ENCODE measurements around the gene PDIA6. TPM values are rescaled to one million over a fixed set of nuclear protein-coding genes. Genes with fewer than 3 reads are reported as not detected.
"Not testable (repeated sequence)": the region's sequence is repeated elsewhere in the genome, so short reads cannot be mapped to it uniquely, and the experiment has no call there.

The PDIA6 gene
- total RNA-seq, 3 donors from 2014 or later: 121 to 168 (median 126) TPM

DNA sequence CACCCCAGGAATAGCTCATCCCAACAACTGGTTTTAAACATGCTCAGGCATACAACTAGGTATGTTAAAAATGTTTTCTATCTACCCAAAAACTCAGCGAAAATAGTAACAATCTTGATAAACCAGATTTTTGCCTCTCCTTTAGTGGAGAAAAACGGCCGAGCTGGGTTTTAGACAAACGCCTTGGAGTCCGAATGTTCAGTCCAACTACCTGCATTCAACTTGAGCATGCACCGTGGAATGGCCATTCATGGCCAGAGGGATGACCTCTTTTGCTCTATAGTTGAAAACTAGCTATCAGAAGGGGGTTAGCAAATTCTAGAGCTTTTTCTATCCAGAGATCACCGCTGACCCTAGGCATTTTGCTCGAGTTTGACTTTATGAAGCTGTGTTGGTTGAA, 30.8 kb downstream of the PDIA6 start:
- TF ChIP-seq, protein P1, sequence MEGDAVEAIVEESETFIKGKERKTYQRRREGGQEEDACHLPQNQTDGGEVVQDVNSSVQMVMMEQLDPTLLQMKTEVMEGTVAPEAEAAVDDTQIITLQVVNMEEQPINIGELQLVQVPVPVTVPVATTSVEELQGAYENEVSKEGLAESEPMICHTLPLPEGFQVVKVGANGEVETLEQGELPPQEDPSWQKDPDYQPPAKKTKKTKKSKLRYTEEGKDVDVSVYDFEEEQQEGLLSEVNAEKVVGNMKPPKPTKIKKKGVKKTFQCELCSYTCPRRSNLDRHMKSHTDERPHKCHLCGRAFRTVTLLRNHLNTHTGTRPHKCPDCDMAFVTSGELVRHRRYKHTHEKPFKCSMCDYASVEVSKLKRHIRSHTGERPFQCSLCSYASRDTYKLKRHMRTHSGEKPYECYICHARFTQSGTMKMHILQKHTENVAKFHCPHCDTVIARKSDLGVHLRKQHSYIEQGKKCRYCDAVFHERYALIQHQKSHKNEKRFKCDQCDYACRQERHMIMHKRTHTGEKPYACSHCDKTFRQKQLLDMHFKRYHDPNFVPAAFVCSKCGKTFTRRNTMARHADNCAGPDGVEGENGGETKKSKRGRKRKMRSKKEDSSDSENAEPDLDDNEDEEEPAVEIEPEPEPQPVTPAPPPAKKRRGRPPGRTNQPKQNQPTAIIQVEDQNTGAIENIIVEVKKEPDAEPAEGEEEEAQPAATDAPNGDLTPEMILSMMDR (IDR thresholded peaks at IDR 0.05): no peak
- no peak for DNase-seq

DNA sequence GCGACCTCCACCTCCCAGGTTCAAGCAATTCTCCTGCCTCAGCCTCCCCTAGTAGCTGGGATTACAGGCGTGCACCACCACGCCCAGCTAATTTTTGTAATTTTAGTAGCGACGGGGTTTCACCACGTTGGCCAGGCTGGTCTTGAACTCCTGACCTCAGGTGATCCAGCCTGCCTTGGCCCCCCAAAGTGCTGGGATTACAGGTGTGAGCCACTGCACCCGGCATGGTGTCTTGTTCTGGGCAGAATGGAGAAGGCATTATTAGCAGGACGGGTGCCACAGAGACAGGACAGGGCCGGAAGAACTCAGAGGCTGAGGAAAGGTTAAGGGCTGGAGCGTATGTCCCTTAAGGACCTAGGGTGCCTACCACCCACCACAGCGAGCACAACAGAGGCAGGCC, 31.8 kb downstream of the PDIA6 start:
- DNase-seq; intact Hi-C loops (cut with DNase I, micrococcal nuclease); H3K9me3 ChIP-seq; H3K4me1 ChIP-seq (ENCODE audit: low read depth); ATAC-seq; H3K4me3 ChIP-seq: not testable (repeated sequence)
- peaks cover 11% of the 10 kb centered on the region for H3K36me3 ChIP-seq (ENCODE audit: low read depth)

More for the DNA sequence above, 30.8 kb downstream of the PDIA6 start:
- no peaks in the 10 kb centered on the region for H3K4me1 ChIP-seq (ENCODE audit: low read depth)
- H3K36me3 ChIP-seq (ENCODE audit: low read depth): peaks cover 11% of the 10 kb centered on the region
- intact Hi-C loops (cut with DNase I, micrococcal nuclease): no loop called here
- ATAC-seq: no peak
- H3K4me3 ChIP-seq: no peak overlapping the region
- H3K9me3 ChIP-seq: no peaks in the 10 kb centered on the region

- intact Hi-C loops (cut with DNase I, micrococcal nuclease): no loop called here
- no peak for DNase-seq
Observed at GRCh38 chr2:10780491-10780820, 32.1 kb downstream of the PDIA6 start.

GRCh38 chr2:10779776-10780490, 32.7 kb downstream of the PDIA6 start:
- TF ChIP-seq, protein P1 (IDR thresholded peaks at IDR 0.05): no peak
- intact Hi-C loops (cut with DNase I, micrococcal nuclease): no loop called here

More at GRCh38 chr2:10780491-10780820, 32.1 kb downstream of the PDIA6 start:
- no peaks in the 10 kb centered on the region for H3K9me3 ChIP-seq
- H3K4me3 ChIP-seq: no peak overlapping the region
- no peak for ATAC-seq
- peaks cover 11% of the 10 kb centered on the region for H3K36me3 ChIP-seq (ENCODE audit: low read depth)
- H3K4me1 ChIP-seq (ENCODE audit: low read depth): no peaks in the 10 kb centered on the region
- TF ChIP-seq, protein P1 (IDR thresholded peaks at IDR 0.05): no peak

DNA sequence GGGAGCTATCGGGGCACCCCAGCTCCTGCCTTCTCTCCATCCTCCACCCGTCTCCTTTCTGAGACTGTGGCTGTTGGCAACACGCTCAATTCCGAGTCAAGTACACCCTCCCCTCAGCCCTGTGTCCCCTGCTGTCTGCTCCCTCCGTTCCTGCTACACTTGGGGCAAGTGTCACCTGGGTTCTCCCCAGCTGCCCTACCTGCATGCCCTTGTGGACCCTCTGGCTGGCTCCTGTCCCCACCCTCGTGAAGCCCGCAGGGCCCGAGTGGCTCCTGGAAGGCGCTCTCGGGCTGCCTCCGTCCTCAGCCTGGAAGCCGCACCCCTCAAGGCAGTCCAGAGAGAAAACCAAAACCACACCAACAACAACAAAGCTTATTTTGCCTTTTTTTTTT, 33.9 kb downstream of the PDIA6 start:
- intact Hi-C loops (cut with DNase I, micrococcal nuclease): no loop called here
- Histone ChIP-seq H3K4me1 (ENCODE audit: low read depth) (no peaks in the 10 kb centered on the region), H3K36me3 (ENCODE audit: low read depth) (peaks cover under 1% of the 10 kb centered on the region), H3K9me3 (no peaks in the 10 kb centered on the region), H3K4me3 (no peak overlapping the region)
- TF ChIP-seq, protein P1 (IDR thresholded peaks at IDR 0.05): no peak
- ATAC-seq: no peak
- DNase-seq: no peak

More at GRCh38 chr2:10779776-10780490, 32.7 kb downstream of the PDIA6 start:
- Histone ChIP-seq H3K9me3 (no peaks in the 10 kb centered on the region), H3K36me3 (ENCODE audit: low read depth) (peaks cover 11% of the 10 kb centered on the region), H3K4me1 (ENCODE audit: low read depth) (no peaks in the 10 kb centered on the region), H3K4me3 (no peak overlapping the region)
- DNase-seq (no peak), ATAC-seq (no peak)

GRCh38 chr2:10777842-10778723, 34.5 kb downstream of the PDIA6 start:
- H3K36me3 ChIP-seq (ENCODE audit: low read depth): no peaks in the 10 kb centered on the region
- no peaks in the 10 kb centered on the region for H3K4me1 ChIP-seq (ENCODE audit: low read depth)

More at GRCh38 chr2:10777842-10778723, 34.5 kb downstream of the PDIA6 start:
- TF ChIP-seq, protein P1 (IDR thresholded peaks at IDR 0.05): no peak
- intact Hi-C loops (cut with DNase I, micrococcal nuclease): no loop called here
- Histone ChIP-seq H3K9me3 (no peaks in the 10 kb centered on the region), H3K4me3 (no peak overlapping the region)
- no peak for DNase-seq
- no peak for ATAC-seq

Data from mucosa of descending colon (tissue), 3 donors.